T-helper 22 cell (primary cell): ENCODE results near the gene ARFIP1.

Experiments
- DNase-seq: peaks from one replicate; pipeline ENCODE4 v3.0.0-alpha.2; 2020; ENCODE audit warnings: low read depth

Gene ARFIP1

GRCh38 chr4:152961773-152962115 lies 182.0 kb downstream of the ARFIP1 start:
- no peak for DNase-seq
